CD4-positive, alpha-beta T cell treated with Interleukin-4 for 1 hour (primary cell): ENCODE results near the gene RIMOC1.

Source experiments
- DNase-seq, 2 donors: peaks; one replicate each; pipeline ENCODE4 v3.0.0-alpha.2; 2020 to 2022

The RIMOC1 gene, protein sequence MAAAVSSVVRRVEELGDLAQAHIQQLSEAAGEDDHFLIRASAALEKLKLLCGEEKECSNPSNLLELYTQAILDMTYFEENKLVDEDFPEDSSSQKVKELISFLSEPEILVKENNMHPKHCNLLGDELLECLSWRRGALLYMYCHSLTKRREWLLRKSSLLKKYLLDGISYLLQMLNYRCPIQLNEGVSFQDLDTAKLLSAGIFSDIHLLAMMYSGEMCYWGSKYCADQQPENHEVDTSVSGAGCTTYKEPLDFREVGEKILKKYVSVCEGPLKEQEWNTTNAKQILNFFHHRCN

DNA sequence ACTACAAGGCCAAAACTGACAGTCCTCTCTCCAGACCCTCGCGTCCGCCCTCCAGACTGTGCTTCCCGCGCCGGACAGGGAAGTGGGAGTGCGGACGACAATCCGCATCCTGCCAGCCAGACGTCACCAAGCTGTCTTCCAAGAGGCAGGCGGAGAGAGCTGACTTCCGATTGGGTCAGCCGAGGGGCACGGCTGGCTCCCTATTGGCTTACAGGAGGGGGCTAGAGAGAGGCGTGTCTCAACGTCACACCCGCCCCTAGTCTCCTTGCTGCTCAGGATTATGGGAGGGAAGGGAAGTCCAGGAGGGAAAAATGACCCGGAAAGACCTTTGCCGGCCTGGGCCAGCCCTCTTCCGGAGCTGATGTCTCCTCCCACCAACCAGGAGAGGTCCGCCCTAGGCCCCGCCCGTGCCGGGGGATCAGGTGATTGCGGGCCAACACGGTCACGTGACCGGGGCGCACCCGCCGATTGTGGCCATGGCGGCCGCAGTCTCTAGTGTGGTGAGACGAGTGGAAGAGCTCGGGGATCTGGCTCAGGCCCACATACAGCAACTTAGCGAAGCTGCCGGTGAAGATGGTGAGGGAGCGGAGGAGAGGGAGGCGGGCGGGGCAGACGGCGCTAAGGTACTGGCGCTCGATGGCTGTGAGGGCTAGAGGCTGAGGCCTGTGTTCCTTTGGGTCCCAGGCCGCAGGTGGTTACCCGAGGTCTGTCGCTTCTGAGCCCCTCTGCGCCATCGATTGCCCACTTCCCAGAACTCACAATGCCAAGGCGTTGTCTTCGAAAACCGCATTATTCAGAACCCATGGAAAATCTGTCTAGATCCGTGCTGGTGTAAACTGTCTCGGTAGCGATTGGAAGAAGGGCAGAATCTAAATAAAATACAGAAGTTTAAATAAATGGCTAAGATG, at the start of gene RIMOC1:
RIMOC1 (plus strand) TSS at position 453 of the 908 bp plus-strand sequence; CDS start at position 477, 24 bp downstream.
- peak; percentile 99 for DNase-seq

DNA sequence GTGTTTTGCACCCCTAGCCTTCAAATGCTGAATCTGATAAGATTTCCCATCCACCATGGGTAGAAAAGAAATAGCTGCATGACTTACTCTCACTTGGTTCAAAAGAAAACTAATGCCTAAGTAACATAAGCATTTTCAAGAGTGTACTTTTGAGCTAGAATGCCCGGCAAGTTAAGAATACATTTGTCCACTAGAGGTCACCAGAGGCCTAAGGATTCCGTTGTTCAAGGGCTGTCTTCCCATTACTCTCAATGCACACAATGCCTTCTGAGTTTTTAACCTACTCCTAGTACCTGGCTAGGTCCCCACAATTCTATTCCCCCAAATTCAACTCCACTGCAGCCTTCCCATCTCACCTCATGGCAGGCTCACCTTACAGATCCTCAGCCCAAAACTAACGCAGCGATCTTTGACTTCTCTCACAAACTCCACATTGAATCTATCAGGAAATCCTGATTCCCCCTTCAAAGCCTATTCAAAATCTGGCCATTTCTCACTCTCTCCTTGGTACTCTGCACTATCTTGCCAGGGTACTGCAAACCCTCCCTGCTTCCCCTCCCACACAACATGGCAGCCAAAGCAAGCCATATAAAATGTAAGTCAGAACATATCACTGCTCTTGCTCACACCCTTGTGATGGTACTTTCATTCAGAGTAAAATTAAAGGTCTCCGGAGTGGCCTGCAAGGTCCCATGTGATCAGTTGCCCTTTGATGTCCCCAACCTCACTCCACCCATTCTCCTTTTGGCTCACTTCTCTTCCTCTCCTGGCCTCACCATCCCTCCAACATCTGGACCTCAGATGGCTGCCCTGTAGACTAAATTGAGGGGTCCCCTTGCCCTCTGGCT, 47.3 kb upstream of the RIMOC1 start:
- peak; percentile 55 to 81 for DNase-seq

DNA sequence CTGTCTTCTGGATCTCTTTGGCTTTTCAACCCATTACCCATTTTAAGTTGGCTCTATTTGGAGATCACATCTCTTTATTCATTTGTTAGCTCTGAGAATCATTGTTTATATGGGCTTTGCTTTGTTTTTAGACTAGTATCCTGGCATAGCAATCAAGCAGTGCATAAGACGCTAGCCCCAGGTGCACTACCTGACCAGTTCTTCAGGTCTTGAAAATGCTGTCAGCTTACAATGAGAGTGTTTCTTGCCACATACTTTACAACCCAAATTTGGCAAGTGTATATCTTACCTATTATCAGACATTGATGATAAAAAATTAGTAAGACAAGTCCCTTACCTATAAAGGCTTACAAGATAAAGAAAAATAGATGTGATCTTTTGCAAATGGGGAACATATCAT, 46.2 kb upstream of the RIMOC1 start:
- DNase-seq: no peak

GRCh38 chr5:41858890-41859289, 45.3 kb upstream of the RIMOC1 start:
- DNase-seq: no peak

DNA sequence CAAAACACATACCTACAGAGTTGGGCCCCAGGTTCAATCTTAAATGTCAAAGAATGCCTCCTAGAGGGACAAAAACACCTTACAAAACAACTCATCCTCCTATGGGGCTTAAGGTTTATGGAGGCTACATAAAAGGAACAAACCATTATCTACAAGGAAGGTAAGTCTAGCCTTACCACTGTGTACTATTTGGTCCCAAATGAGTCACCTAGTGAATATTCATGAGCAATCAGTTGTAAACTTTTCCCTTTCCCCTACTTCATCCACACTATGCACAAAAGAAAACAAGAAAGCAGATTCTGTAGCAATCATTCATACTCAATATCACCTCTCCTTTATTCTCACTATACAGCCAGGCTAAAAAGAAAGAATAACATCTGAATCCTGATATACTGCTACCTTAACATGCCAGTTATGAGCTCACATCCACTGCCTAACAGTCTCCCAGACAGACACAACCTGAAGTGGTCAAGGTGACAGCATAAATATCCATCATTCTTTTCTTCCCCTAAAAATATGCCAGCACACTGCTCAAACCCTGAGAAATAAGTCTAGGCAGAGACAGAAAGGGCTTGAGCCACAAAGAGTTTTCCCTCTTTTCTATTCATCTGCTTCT, 40.2 kb upstream of the RIMOC1 start:
- no peak for DNase-seq

- DNase-seq: peak in 1 of 2 donors; percentile 32
Measured at GRCh38 chr5:41869151-41869723, 34.9 kb upstream of the RIMOC1 start.

DNA sequence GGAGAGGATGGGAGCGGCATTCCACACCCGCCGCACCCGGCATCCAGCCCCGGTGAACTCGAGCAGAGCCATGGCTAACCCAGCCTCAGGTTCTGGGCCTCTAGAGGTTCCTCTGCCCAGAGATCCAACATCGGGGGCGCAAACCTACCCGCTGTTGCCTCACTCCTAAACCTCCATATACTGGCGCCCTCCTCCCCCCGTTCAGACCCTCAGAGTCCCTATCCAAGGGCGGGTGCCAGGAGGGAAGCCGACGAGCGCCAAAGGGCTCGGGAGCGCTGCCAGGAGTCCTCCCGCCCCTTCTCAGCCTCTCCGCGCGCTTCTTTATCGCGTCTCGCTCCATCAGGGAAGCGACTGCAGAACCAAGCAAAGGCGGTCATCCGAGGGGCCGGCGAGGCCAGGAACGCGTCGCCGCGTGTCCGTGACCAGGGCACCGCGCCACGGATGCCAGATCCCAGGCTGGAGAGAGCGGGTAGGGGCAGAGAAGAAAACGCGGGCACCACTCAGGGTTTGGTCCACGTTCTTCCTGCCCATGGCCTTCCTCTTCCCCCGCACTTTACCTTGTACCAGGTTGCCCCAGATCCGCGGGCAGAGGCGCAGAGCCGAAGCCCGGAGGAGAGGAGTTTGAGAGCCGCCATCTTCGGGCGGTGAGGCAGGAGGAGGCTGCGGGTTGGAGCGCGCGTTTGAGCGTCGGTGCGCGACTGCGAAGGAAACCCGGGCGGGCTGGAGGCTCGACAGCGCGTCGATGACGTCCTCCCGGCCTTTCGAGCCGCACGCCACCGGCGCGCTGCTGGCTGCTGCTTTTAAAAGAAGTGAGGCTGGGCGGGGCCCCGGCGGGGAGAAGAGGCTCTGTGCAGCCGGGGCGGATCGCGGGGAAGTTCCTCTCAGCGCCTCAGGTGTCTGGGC, 34.2 kb upstream of the RIMOC1 start, which contains the start of gene OXCT1:
OXCT1 (minus strand) TSS at position 702 of the 903 bp plus-strand sequence; CDS start at position 635, 67 bp downstream.
- peak; percentile 94 for DNase-seq

DNA sequence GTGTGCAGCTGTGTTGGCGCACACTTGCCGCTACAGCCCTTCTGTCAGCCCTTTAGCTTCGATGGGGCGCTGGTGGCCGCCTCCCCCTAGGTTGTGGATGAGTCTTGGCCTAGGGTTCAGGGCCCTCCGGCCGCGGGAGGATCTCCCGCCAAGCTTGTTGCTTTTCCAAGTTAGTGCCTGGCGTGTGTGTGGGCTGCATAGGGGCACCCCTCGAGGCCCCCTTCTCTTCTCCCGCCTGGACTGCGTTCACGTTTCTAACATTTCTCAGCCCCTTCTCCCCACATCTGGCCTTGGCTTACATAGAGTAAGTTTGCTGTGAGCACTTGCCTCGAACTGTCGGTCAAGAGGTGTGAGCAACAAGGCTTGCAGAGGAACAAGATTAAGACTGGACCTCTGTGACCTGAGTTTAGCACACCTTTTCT, 33.5 kb upstream of the RIMOC1 start:
- no peak for DNase-seq

GRCh38 chr5:41871852-41872251, 32.3 kb upstream of the RIMOC1 start:
- DNase-seq: no peak

DNA sequence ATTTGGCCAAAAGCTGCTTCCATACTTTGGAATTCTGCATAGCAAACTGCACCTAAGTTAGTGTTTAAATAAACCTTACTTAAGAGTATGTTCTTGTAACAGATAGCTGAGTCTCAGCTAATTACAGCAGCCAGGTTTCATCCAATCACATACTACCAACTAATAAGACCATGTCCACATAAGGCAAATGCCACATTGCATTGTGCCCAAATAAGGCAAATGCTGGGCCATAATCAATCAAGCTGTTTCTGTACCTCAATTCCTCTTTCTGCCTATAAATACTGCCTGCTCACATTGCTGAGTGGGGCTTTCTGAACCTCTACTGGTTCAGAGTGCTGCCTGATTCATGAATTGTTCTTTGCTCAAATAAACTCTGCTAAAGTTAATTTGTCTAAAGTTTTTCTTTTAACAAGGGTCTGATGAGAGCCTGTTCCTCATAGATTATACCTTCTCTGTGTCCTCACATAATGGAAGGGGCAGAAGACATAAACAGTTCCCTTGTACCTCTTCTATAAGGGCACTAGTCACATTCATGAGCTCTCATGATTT, 29.6 kb upstream of the RIMOC1 start:
- no peak for DNase-seq

GRCh38 chr5:41875121-41875520, 29.0 kb upstream of the RIMOC1 start:
- no peak for DNase-seq

DNA sequence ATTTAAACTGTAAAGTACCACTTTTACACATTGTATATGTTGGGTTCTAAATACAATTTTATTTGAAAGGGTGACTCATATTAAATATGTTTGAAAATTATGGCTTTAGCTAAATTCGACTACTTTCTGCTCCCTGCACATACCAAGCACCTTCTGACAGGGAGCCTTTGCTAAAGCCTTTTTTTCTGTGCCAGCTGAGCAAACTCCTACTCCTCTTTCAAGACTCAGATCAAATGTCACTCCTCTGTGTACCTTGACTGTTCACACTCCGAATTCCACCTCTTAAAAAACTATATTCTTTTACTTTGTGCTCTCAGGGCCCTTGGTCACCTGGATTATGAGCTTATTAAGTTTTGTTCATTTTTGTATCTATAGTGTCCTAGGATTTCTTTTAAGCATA, 27.5 kb upstream of the RIMOC1 start:
- no peak for DNase-seq

DNA sequence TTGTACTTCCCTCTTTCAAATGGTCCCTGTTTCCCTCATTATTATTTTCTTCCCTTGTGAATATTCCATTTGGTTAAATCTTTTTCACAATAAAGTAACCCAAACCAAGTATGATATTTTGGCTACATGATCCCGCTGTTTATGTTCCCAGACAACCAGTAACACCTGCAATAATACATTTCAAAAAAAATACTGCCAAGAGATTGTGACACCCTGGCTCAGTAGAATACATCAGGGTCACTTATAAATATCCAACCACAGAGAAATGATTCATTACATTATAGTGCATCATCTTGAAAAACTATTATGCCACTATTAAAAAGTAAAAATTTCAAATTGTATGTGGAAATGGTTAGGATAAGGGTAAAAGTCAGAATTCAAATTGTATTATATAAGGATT, 26.7 kb upstream of the RIMOC1 start:
- no peak for DNase-seq

- DNase-seq: no peak
Measured at GRCh38 chr5:41878173-41878572, 26.0 kb upstream of the RIMOC1 start.

DNA sequence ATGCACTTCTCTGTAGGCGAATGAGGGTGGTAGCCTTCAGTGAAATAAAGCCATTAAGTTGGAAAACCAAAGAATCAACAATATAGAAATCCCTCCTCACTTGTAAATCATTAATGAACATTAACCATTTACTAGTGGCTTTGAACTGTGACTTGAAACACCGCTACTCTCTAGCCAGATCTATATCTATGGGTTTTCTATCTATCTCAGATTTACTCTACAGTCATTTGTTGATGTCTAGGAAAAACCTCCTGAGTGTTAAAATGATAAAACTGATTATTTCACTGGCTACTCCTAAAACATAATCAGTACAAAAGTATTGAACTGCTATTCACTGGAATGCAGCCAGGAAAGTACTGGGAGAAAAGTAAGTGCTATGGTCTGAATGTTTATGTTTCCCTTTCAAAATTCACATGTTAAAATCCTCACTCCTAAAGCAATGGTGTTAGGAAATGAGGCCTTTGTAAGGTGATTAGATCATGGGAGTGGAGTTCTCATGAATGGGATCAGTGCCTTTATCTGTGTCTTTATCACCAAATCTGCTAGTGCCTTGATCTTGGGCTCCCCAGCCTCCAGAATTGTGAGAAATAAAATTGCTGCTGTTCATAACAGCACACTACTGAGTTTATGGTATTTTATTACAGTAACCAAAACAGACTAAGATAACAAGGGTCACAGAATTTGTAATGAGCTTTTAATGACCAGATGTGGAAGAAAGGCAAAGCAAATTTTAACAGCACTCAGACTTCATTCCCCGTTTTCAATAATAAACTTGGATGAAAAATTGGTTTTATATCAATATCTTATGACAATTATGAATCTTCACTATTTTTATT, 25.3 kb upstream of the RIMOC1 start:
- DNase-seq: no peak

GRCh38 chr5:41882765-41883164, 21.4 kb upstream of the RIMOC1 start:
- no peak for DNase-seq

- DNase-seq: no peak
Measured at GRCh38 chr5:41883243-41883642, 20.9 kb upstream of the RIMOC1 start.

- no peak for DNase-seq
Measured at GRCh38 chr5:41883936-41884335, 20.2 kb upstream of the RIMOC1 start.

DNA sequence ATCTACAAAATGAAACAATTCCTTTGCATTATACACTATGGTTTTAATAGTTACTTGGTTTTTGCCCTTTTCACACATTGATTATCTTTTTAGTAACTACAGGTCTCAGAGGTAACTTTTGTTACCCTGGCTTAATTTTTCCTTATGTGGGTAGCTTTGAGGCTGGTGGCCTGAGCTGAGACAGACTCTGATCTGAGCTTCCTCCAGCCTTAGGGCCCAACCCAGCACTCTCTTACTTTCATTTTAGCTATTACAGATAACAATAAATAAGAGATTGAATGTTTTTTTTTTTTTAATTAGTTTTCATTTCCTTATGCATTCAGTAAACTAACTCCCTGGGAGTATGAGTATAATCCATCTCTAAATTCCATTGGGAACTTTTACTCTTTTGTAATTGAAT, 18.9 kb upstream of the RIMOC1 start:
- no peak for DNase-seq
